H1 (cell line): ENCODE data around the gene FRMD4A. TPM values are rescaled to one million over a fixed set of nuclear protein-coding genes. Genes with fewer than 3 reads are reported as not detected.

Experiments
- CTCF ChIA-PET: fragments of 300-600 bp; sonication (Branson Sonifier 250); formaldehyde crosslinking; loops from one replicate; lab custom pipeline; 2021; ENCODE audit not compliant: partially characterized antibody; lab: Charles Lee
- POLR2A ChIA-PET: fragments of 300-600 bp; sonication (Branson Sonifier 250); formaldehyde crosslinking; loops from one replicate; lab custom pipeline; 2021; ENCODE audit warnings: inconsistent platforms; ENCODE audit not compliant: partially characterized antibody; lab: Charles Lee
- DNase-seq, 2 experiments: peaks; one replicate each; pipeline versions ENCODE4 v3.0.0 to v3.0.0-alpha.2; 2010 to 2022; ENCODE audit warnings: low spot score in 2 of 2, low read depth in 1 of 2, mixed read lengths in 1 of 2
- FAIRE-seq: peaks from 2 replicates; lab custom pipeline; 2011; peaks lifted over from hg19 to GRCh38; lab: Jason Lieb, UNC
- H2AFZ ChIP-seq: 2 replicates; pipeline ENCODE4 v1.8.1; 2012; ENCODE audit warnings: low read length, inconsistent platforms
- H2AK5ac ChIP-seq: 2 replicates; pipeline ENCODE4 v1.6.1; 2013; ENCODE audit warnings: low read depth, low read length
- H2BK120ac ChIP-seq: replicated peaks from 2 replicates; pipeline ENCODE3; 2013; ENCODE audit warnings: low read depth, low read length, inconsistent platforms
- H2BK12ac ChIP-seq: 2 replicates; pipeline ENCODE4 v1.6.1; 2013; ENCODE audit warnings: low read depth, low read length
- H2BK15ac ChIP-seq: 2 replicates; pipeline ENCODE4 v1.6.1; 2013; ENCODE audit warnings: low read length
- H2BK20ac ChIP-seq: 2 replicates; pipeline ENCODE4 v1.6.1; 2013; ENCODE audit warnings: low read length
- H2BK5ac ChIP-seq: 2 replicates; pipeline ENCODE4 v1.6.1; 2013; ENCODE audit warnings: low read depth, low read length
- H3K14ac ChIP-seq: 2 replicates; pipeline ENCODE4 v1.6.1; 2013; ENCODE audit warnings: inconsistent platforms; ENCODE audit not compliant: insufficient read length
- H3K18ac ChIP-seq: 2 replicates; pipeline ENCODE4 v1.6.1; 2013; ENCODE audit warnings: low read length; ENCODE audit errors: extremely low read depth
- H3K23ac ChIP-seq: 2 replicates; pipeline ENCODE4 v1.6.1; 2013; ENCODE audit warnings: inconsistent platforms; ENCODE audit not compliant: insufficient read length
- H3K23me2 ChIP-seq: 2 replicates; pipeline ENCODE4 v1.6.1; 2013; ENCODE audit warnings: low read depth, low read length
- H3K27ac ChIP-seq: 2 replicates; pipeline ENCODE4 v1.6.1; 2011; ENCODE audit warnings: low read depth, low read length, inconsistent platforms
- H3K27me3 ChIP-seq, 4 experiments: replicated peaks in 1 of 4; 1 replicate in 1 of 4; 2 replicates in 3 of 4; pipeline versions ENCODE4 v1.6.1 to v1.8.1; 2011 to 2013; ENCODE audit warnings: low read length in 3 of 4, mild to moderate bottlenecking in 3 of 4, inconsistent platforms in 2 of 4, mixed read lengths in 2 of 4, moderate library complexity in 1 of 4; ENCODE audit not compliant: control insufficient read depth in 3 of 4, insufficient read depth in 3 of 4; ENCODE audit errors: extremely low read depth in 1 of 4
- H3K36me3 ChIP-seq, 4 experiments: 2 replicates each; pipeline versions ENCODE4 v1.6.1 to v1.8.1; 2011 to 2013; ENCODE audit warnings: mild to moderate bottlenecking in 4 of 4, low read length in 3 of 4, moderate library complexity in 2 of 4, control low read depth in 1 of 4, inconsistent platforms in 1 of 4; ENCODE audit not compliant: insufficient read depth in 4 of 4, control insufficient read depth in 2 of 4
- H3K4ac ChIP-seq: replicated peaks from 2 replicates; pipeline ENCODE3; 2013; ENCODE audit warnings: low read length, low read depth, mixed read lengths, inconsistent platforms; ENCODE audit not compliant: insufficient read length
- H3K4me1 ChIP-seq, 4 experiments: replicated peaks in 1 of 4; 1 replicate in 1 of 4; 2 replicates in 3 of 4; pipeline versions ENCODE4 v1.6.1 to v1.8.1; 2011 to 2013; ENCODE audit warnings: low read length in 3 of 4, inconsistent platforms in 2 of 4, mixed read lengths in 1 of 4; ENCODE audit not compliant: insufficient read depth in 4 of 4, control insufficient read depth in 3 of 4
- H3K4me2 ChIP-seq, 2 experiments: 2 replicates each; pipeline versions ENCODE4 v1.6.1 to v1.8.1; 2011 to 2013; ENCODE audit warnings: low read depth in 2 of 2, low read length in 2 of 2, control low read depth in 1 of 2, inconsistent platforms in 1 of 2, mild to moderate bottlenecking in 1 of 2; ENCODE audit not compliant: insufficient read depth in 1 of 2
- H3K4me3 ChIP-seq, 4 experiments: fragments of 200-600, 300-600 bp in 1 of 4; sonication (generic), shearing (Covaris generic), sonication (Bioruptor Twin) in 1 of 4; 2 replicates each; pipeline versions ENCODE4 v1.5.1 to v1.8.1; 2011 to 2016; ENCODE audit warnings: low read length in 4 of 4, low read depth in 3 of 4, control low read depth in 2 of 4, inconsistent platforms in 2 of 4, mild to moderate bottlenecking in 2 of 4, mixed read lengths in 1 of 4, moderate library complexity in 1 of 4; ENCODE audit not compliant: insufficient read depth in 2 of 4; ENCODE audit errors: extremely low read depth in 1 of 4
- H3K56ac ChIP-seq: replicated peaks from 2 replicates; pipeline ENCODE3; 2013; ENCODE audit warnings: low read depth, mild to moderate bottlenecking, mixed read lengths, low read length, inconsistent platforms; ENCODE audit not compliant: insufficient read length
- H3K79me1 ChIP-seq: 2 replicates; pipeline ENCODE4 v1.6.1; 2013; ENCODE audit warnings: low read depth, low read length, control low read depth
- H3K79me2 ChIP-seq, 2 experiments: 2 replicates each; pipeline versions ENCODE4 v1.6.1 to v1.8.1; 2012 to 2013; ENCODE audit warnings: low read length in 2 of 2, mild to moderate bottlenecking in 2 of 2, inconsistent platforms in 1 of 2; ENCODE audit not compliant: insufficient read depth in 2 of 2, control insufficient read depth in 1 of 2
- H3K9ac ChIP-seq, 4 experiments: replicated peaks in 1 of 4; 1 replicate in 1 of 4; 2 replicates in 3 of 4; pipeline versions ENCODE4 v1.6.1 to v1.8.1; 2011 to 2013; ENCODE audit warnings: low read depth in 3 of 4, low read length in 3 of 4, control low read depth in 2 of 4, mild to moderate bottlenecking in 2 of 4, moderate library complexity in 2 of 4, inconsistent platforms in 1 of 4; ENCODE audit errors: extremely low read depth in 1 of 4
- H3K9me3 ChIP-seq, 2 experiments: 2 replicates each; pipeline versions ENCODE4 v1.6.1 to v1.8.1; 2012 to 2013; ENCODE audit warnings: mild to moderate bottlenecking in 2 of 2, moderate library complexity in 2 of 2, control low read depth in 1 of 2, inconsistent platforms in 1 of 2, low read depth in 1 of 2, low read length in 1 of 2, mixed read lengths in 1 of 2; ENCODE audit not compliant: insufficient read depth in 2 of 2
- H4K20me1 ChIP-seq, 2 experiments: replicated peaks in 1 of 2; 2 replicates each; pipeline versions ENCODE3 to v1.8.1; 2011 to 2013; ENCODE audit warnings: inconsistent platforms in 2 of 2, low read length in 2 of 2, mild to moderate bottlenecking in 1 of 2; ENCODE audit not compliant: insufficient read depth in 2 of 2, control insufficient read depth in 1 of 2
- H4K5ac ChIP-seq: 2 replicates; pipeline ENCODE4 v1.6.1; 2013; ENCODE audit warnings: low read length, low read depth, mixed read lengths, inconsistent platforms; ENCODE audit not compliant: insufficient read length
- H4K8ac ChIP-seq: 2 replicates; pipeline ENCODE4 v1.8.0; 2013; ENCODE audit warnings: mild to moderate bottlenecking, moderate library complexity, low read length, inconsistent platforms; ENCODE audit not compliant: insufficient read depth; ENCODE audit errors: extremely low read depth
- H4K91ac ChIP-seq: replicated peaks from 2 replicates; pipeline ENCODE3; 2013; ENCODE audit warnings: low read length, mixed read lengths, inconsistent platforms; ENCODE audit not compliant: insufficient read length
- CREB1 ChIP-seq: IDR thresholded peaks from 2 replicates; pipeline ENCODE4 v1.6.1; 2012; ENCODE audit warnings: inconsistent platforms
- EZH2 ChIP-seq: fragments of 200-600 bp; sonication (generic); IDR thresholded peaks from 2 replicates; pipeline ENCODE4 v1.7.1; 2012; ENCODE audit warnings: low read depth, mild to moderate bottlenecking, moderate library complexity, low read length, inconsistent platforms; ENCODE audit not compliant: severe bottlenecking
- JUND ChIP-seq: IDR thresholded peaks from 2 replicates; pipeline ENCODE4 v1.6.1; 2011; ENCODE audit warnings: mild to moderate bottlenecking, improper control_type of control experiment, low read length
- KDM4A ChIP-seq: IDR thresholded peaks from one replicate; pipeline ENCODE4 v1.7.1; 2012; ENCODE audit warnings: low read depth, mild to moderate bottlenecking, moderate library complexity, low read length, inconsistent platforms; ENCODE audit not compliant: severe bottlenecking
- MAX ChIP-seq: IDR thresholded peaks from 2 replicates; pipeline ENCODE4 v1.6.1; 2012; ENCODE audit warnings: inconsistent platforms
- POU5F1 ChIP-seq: IDR thresholded peaks from 2 replicates; pipeline ENCODE4 v1.6.1; 2011; ENCODE audit warnings: low read depth, mild to moderate bottlenecking, low read length, moderate library complexity
- RBBP5 ChIP-seq: IDR thresholded peaks from 2 replicates; pipeline ENCODE4 v1.7.1; 2012; ENCODE audit warnings: low read depth, mild to moderate bottlenecking, inconsistent platforms, low read length, moderate library complexity, borderline replicate concordance
- RXRA ChIP-seq: IDR thresholded peaks from 2 replicates; pipeline ENCODE4 v1.6.1; 2011; ENCODE audit warnings: low read depth, mild to moderate bottlenecking, low read length, moderate library complexity; ENCODE audit not compliant: insufficient read depth
- SP1 ChIP-seq: IDR thresholded peaks from 2 replicates; pipeline ENCODE4 v1.6.1; 2011; ENCODE audit warnings: low read depth, low read length
- SP4 ChIP-seq: IDR thresholded peaks from 2 replicates; pipeline ENCODE4 v1.6.1; 2012; ENCODE audit warnings: low read length, inconsistent platforms
- SRF ChIP-seq: IDR thresholded peaks from 2 replicates; pipeline ENCODE4 v1.6.1; 2011; ENCODE audit warnings: mild to moderate bottlenecking, low read depth, low read length, moderate library complexity
- TEAD4 ChIP-seq: IDR thresholded peaks from 2 replicates; pipeline ENCODE4 v1.6.1; 2012; ENCODE audit warnings: low read depth, low read length, inconsistent platforms, mixed read lengths
- ZNF274 ChIP-seq: IDR thresholded peaks from 2 replicates; pipeline ENCODE4 v1.7.0; 2012; ENCODE audit warnings: low read length, borderline replicate concordance; ENCODE audit errors: extremely low read depth
- WGBS, 2 experiments: shearing (Covaris generic) in 1 of 2; methylation state at CpG; one replicate each; pipeline versions ENCODE4 v1.1.6 to v1.1.7; 2013 to 2015; ENCODE audit warnings: low lambda C conversion rate in 2 of 2, mixed read lengths in 2 of 2, inconsistent platforms in 1 of 2, low coverage in 1 of 2, missing lambda C conversion rate in 1 of 2; ENCODE audit not compliant: insufficient replicate concordance in 2 of 2, insufficient coverage in 1 of 2, insufficient read length in 1 of 2; ENCODE audit errors: extremely low coverage in 1 of 2, missing lambda C conversion rate in 1 of 2; 5-methylcytosine and 5-hydroxymethylcytosine counted together
- polyA plus RNA-seq, 7 experiments: library from polyadenylated mRNA; depleted of rRNA in 3 of 7; stranded (reverse) in 5 of 7; unstranded in 2 of 7; fragments of >200 nt in 5 of 7; fragments of 200-250 nt in 2 of 7; gene quantifications; 1 replicate in 5 of 7; 2 replicates in 1 of 7; 4 replicates in 1 of 7; pipeline versions ENCODE4 v1.2.1 to v1.2.3, GENCODE V29; 2011 to 2013; ENCODE audit warnings: missing spikeins in 2 of 7, mixed read lengths in 2 of 7
- total RNA-seq: library from RNA; stranded (reverse); fragmentation: NEBNext Ultra II Directional; extraction: Animal tissue kit (Norgen Biotek cat#: 25700); gene quantifications from 2 replicates; pipeline ENCODE4 v1.2.1, GENCODE V29; 2021

The FRMD4A gene
- total and polyA plus RNA-seq, 2 of the 8 experiments (the other 6 are each of a cell fraction or from before 2014, with no cell fraction given): 38.6 to 39.6 TPM

GRCh38 chr10:13703997-13704536 is 626.7 kb downstream of the FRMD4A start:
- no peak overlapping the region for H3K27ac ChIP-seq
- no peak overlapping the region for H4K5ac ChIP-seq
- H3K23me2 ChIP-seq: peaks cover 7% of the 10 kb centered on the region
- H2AK5ac ChIP-seq: no peak overlapping the region; the same call in 1 of the 2 replicates
- no peak overlapping the region for H3K9ac ChIP-seq
- H3K23ac ChIP-seq: no peak overlapping the region
- WGBS, 2 experiments: 89% methylated on average over 8 of the region's 8 CpGs; no CpG with 5 or more reads in 1 of the 2 experiments
- H3K4me3 ChIP-seq: no peak overlapping the region
- H3K4me2 ChIP-seq: no peak overlapping the region
- H3K18ac ChIP-seq: no peak overlapping the region
- H2BK15ac ChIP-seq: no peak overlapping the region
- FAIRE-seq (no peak), DNase-seq (no peak)
- no peak overlapping the region for H2BK12ac ChIP-seq
- H3K9me3 ChIP-seq: no peaks in the 10 kb centered on the region
- H3K56ac ChIP-seq: no peak overlapping the region
- no peak overlapping the region for H2AFZ ChIP-seq
- H3K4ac ChIP-seq: no peak overlapping the region
- H2BK5ac ChIP-seq: no peak overlapping the region
- H2BK20ac ChIP-seq: no peak overlapping the region
- H3K79me1 ChIP-seq: no peaks in the 10 kb centered on the region
- ChIA-PET CTCF (interaction anchor here (0.5 to 1.6 kb wide), 8 partner anchors 14 to 630 kb away, joined by 3 to 5 read pairs (median 3); no protein-coding TSS in a partner anchor), POLR2A (interaction anchor here (1.4 kb wide), 1 partner anchor 32 kb away, joined by 3 read pairs; no protein-coding TSS in a partner anchor)
- no peak overlapping the region for H4K8ac ChIP-seq
- peaks cover 9 to 25% (median 18%) of the 10 kb centered on the region in 4 experiments for H3K4me1 ChIP-seq
- H3K79me2 ChIP-seq: peaks cover 0 to 10% of the 10 kb centered on the region in 2 experiments; a peak in 1 of 4 replicates
- H3K14ac ChIP-seq: no peak overlapping the region
- H4K20me1 ChIP-seq: peaks cover 0 to 4% of the 10 kb centered on the region in 2 experiments
- H2BK120ac ChIP-seq: no peak overlapping the region
- no peak overlapping the region for H4K91ac ChIP-seq
- peaks cover 0 to 16% (median 7%) of the 10 kb centered on the region in 4 experiments; a peak in 7 of 8 replicates for H3K36me3 ChIP-seq
- H3K27me3 ChIP-seq: no peaks in the 10 kb centered on the region
- no peak for TF ChIP-seq POU5F1
- no peak for TF ChIP-seq MAX
- no peak for TF ChIP-seq SP1
- no peak for TF ChIP-seq SRF
- TF ChIP-seq RBBP5: no peak
- no peak for TF ChIP-seq CREB1
- no peak for TF ChIP-seq JUND
- TF ChIP-seq EZH2: no peak
- no peak for TF ChIP-seq RXRA
- no peak for TF ChIP-seq ZNF274
- TF ChIP-seq KDM4A: no peak
- TF ChIP-seq SP4: no peak
- no peak for TF ChIP-seq TEAD4
